ENCODE results near the gene FAM83D. TPM values are rescaled to one million over a fixed set of nuclear protein-coding genes. Genes with fewer than 3 reads are reported as not detected.

FAM83D gene
- total RNA-seq, 1 experiment from 2014 or later = 66.9 TPM

GRCh38 chr20:38973645-38974044 is 47.4 kb downstream of the FAM83D start:
- H3K27ac Mint-ChIP-seq = no peak overlapping the region
- no peaks in the 10 kb centered on the region for H3K27me3 Mint-ChIP-seq (ENCODE audit: low read depth)
- H3K4me1 Mint-ChIP-seq = no peaks in the 10 kb centered on the region
- H3K36me3 Mint-ChIP-seq = peaks cover 29% of the 10 kb centered on the region
- POLR2A ChIA-PET = no interaction called here
- no peaks in the 10 kb centered on the region for H3K9me3 Mint-ChIP-seq
- DNase-seq (ENCODE audit: low spot score) (no peak), ATAC-seq (no peak)
- CTCF ChIA-PET = no interaction called here
- H3K4me3 Mint-ChIP-seq = no peak overlapping the region
- TF ChIP-seq ZNF416 (CRISPR knock-in tag; IDR thresholded peaks at IDR 0.05) (no peak), RORB (CRISPR knock-in tag; IDR thresholded peaks at IDR 0.05) (no peak), SMAD4 (CRISPR knock-in tag; IDR thresholded peaks at IDR 0.05) (no peak), TEAD1 (CRISPR knock-in tag; IDR thresholded peaks at IDR 0.05) (no peak), CREM (CRISPR knock-in tag; IDR thresholded peaks at IDR 0.05) (no peak), NFATC4 (CRISPR knock-in tag; IDR thresholded peaks at IDR 0.05) (no peak), ZNF423 (CRISPR knock-in tag; IDR thresholded peaks at IDR 0.05) (no peak), ZSCAN18 (CRISPR knock-in tag; IDR thresholded peaks at IDR 0.05) (no peak), ZNF232 (CRISPR knock-in tag; IDR thresholded peaks at IDR 0.05) (no peak), HMGA2 (CRISPR knock-in tag; IDR thresholded peaks at IDR 0.05) (no peak), E2F4 (CRISPR knock-in tag; IDR thresholded peaks at IDR 0.05; ENCODE audit: borderline replicate concordance, low read depth) (no peak), ZNF317 (CRISPR knock-in tag; IDR thresholded peaks at IDR 0.05; ENCODE audit: borderline replicate concordance, low read depth) (no peak), ELF4 (CRISPR knock-in tag; IDR thresholded peaks at IDR 0.05; ENCODE audit: low read depth) (no peak), E2F1 (CRISPR knock-in tag; IDR thresholded peaks at IDR 0.05) (no peak), PREB (CRISPR knock-in tag; IDR thresholded peaks at IDR 0.05; ENCODE audit: borderline replicate concordance) (no peak), ZNF396 (CRISPR knock-in tag; IDR thresholded peaks at IDR 0.05; ENCODE audit: borderline replicate concordance) (no peak), NR3C1 (CRISPR knock-in tag; conservative IDR thresholded peaks at IDR 0.05; ENCODE audit: low read depth) (no peak), PRRX2 (CRISPR knock-in tag; IDR thresholded peaks at IDR 0.05) (no peak)

GRCh38 chr20:38975539-38976120 is 49.4 kb downstream of the FAM83D start:
- ChIA-PET CTCF (no interaction called here), POLR2A (no interaction called here)
- H3K27me3 Mint-ChIP-seq (ENCODE audit: low read depth) = no peaks in the 10 kb centered on the region
- H3K4me1 Mint-ChIP-seq = no peaks in the 10 kb centered on the region
- TF ChIP-seq TP53 (CRISPR knock-in tag; IDR thresholded peaks at IDR 0.05) (no peak), MLX (CRISPR knock-in tag; IDR thresholded peaks at IDR 0.05) (no peak), ZBTB21 (CRISPR knock-in tag; IDR thresholded peaks at IDR 0.05; ENCODE audit: borderline replicate concordance) (no peak), CDX4 (CRISPR knock-in tag; IDR thresholded peaks at IDR 0.05; ENCODE audit: borderline replicate concordance) (no peak), EMX1 (CRISPR knock-in tag; IDR thresholded peaks at IDR 0.05) (no peak), OVOL2 (CRISPR knock-in tag; IDR thresholded peaks at IDR 0.05; ENCODE audit: borderline replicate concordance) (no peak), ZNF263 (CRISPR knock-in tag; IDR thresholded peaks at IDR 0.05; ENCODE audit: low read depth) (no peak), ETV6 (CRISPR knock-in tag; IDR thresholded peaks at IDR 0.05) (no peak), USF2 (CRISPR knock-in tag; IDR thresholded peaks at IDR 0.05) (no peak)
- peaks cover 17% of the 10 kb centered on the region for H3K36me3 Mint-ChIP-seq
- no peak for ATAC-seq
- H3K9me3 Mint-ChIP-seq = no peaks in the 10 kb centered on the region
- no peak overlapping the region for H3K27ac Mint-ChIP-seq
- no peak for DNase-seq (ENCODE audit: low spot score)
- no peak overlapping the region for H3K4me3 Mint-ChIP-seq
